GM23338 (cell line): ENCODE measurements around the gene ALG14. TPM values are rescaled to one million over a fixed set of nuclear protein-coding genes. Genes with fewer than 3 reads are reported as not detected.

Source experiments
- ATAC-seq: fragments of 200-7000 bp; cut with Tn5 transposase; 3 replicates; pipeline ENCODE4 v1.9.1; 2020
- DNase-seq: peaks from one replicate; pipeline ENCODE4 v3.0.0-alpha.2; 2015; ENCODE audit warnings: low spot score
- H2AFZ ChIP-seq: fragments of 200-600 bp; sonication (generic); 2 replicates; pipeline ENCODE4 v1.8.0; 2016; ENCODE audit warnings: antibody characterized with exemption, mild to moderate bottlenecking, moderate library complexity
- H3F3A ChIP-seq: fragments of 200-600 bp; sonication (generic); replicated peaks from 2 replicates; pipeline ENCODE4 v1.8.0; 2017; ENCODE audit warnings: antibody characterized with exemption, mixed run types, low read depth
- H3K27ac ChIP-seq: fragments of 200-600 bp; sonication (generic); 2 replicates; pipeline ENCODE4 v1.6.1; 2016; ENCODE audit warnings: low read depth
- H3K27me3 ChIP-seq: fragments of 200-600 bp; sonication (generic); 2 replicates; pipeline ENCODE4 v1.8.0; 2016; ENCODE audit warnings: mild to moderate bottlenecking, mixed run types, moderate library complexity; ENCODE audit not compliant: insufficient read depth
- H3K36me3 ChIP-seq: fragments of 200-600 bp; sonication (generic); 2 replicates; pipeline ENCODE4 v1.8.0; 2016; ENCODE audit warnings: mild to moderate bottlenecking; ENCODE audit not compliant: insufficient read depth
- H3K4me1 ChIP-seq: fragments of 200-600 bp; sonication (generic); 2 replicates; pipeline ENCODE4 v1.8.0; 2016; ENCODE audit warnings: mild to moderate bottlenecking, moderate library complexity; ENCODE audit not compliant: insufficient read depth
- H3K4me2 ChIP-seq: fragments of 200-600 bp; sonication (generic); 2 replicates; pipeline ENCODE4 v1.7.1; 2017; ENCODE audit warnings: mixed run types
- H3K4me3 ChIP-seq: fragments of 200-600 bp; sonication (generic); 2 replicates; pipeline ENCODE4 v1.6.1; 2016; ENCODE audit warnings: mixed run types
- H3K79me2 ChIP-seq: fragments of 200-600 bp; sonication (generic); replicated peaks from 2 replicates; pipeline ENCODE4 v1.8.0; 2017; ENCODE audit warnings: mild to moderate bottlenecking; ENCODE audit not compliant: insufficient read depth
- H3K9me2 ChIP-seq: fragments of 200-600 bp; sonication (generic); 2 replicates; pipeline ENCODE4 v1.8.0; 2017; ENCODE audit not compliant: insufficient read depth
- H4K20me1 ChIP-seq: fragments of 200-600 bp; sonication (generic); replicated peaks from 2 replicates; pipeline ENCODE4 v1.8.0; 2017; ENCODE audit warnings: mild to moderate bottlenecking; ENCODE audit not compliant: insufficient read depth
- H3K27ac Mint-ChIP-seq: 2 replicates; pipeline ENCODE4 v1.8.0; 2020; ENCODE audit warnings: inconsistent platforms, mild to moderate bottlenecking, moderate library complexity, mixed read lengths
- H3K27me3 Mint-ChIP-seq: 3 replicates; pipeline ENCODE4 v1.8.0; 2022; ENCODE audit warnings: low read depth, mild to moderate bottlenecking, moderate library complexity, mixed read lengths, inconsistent platforms; ENCODE audit not compliant: insufficient read depth, poor library complexity
- H3K36me3 Mint-ChIP-seq: 3 replicates; pipeline ENCODE4 v1.8.0; 2021; ENCODE audit warnings: low read depth, mild to moderate bottlenecking, inconsistent platforms, moderate library complexity, mixed read lengths
- H3K4me1 Mint-ChIP-seq: 3 replicates; pipeline ENCODE4 v1.8.0; 2020; ENCODE audit warnings: mild to moderate bottlenecking, inconsistent platforms, mixed read lengths
- H3K4me3 Mint-ChIP-seq: 3 replicates; pipeline ENCODE4 v1.8.0; 2021; ENCODE audit warnings: moderate library complexity, mild to moderate bottlenecking, inconsistent platforms, mixed read lengths
- H3K9me3 Mint-ChIP-seq: 3 replicates; pipeline ENCODE4 v1.8.0; 2020; ENCODE audit warnings: moderate library complexity, mild to moderate bottlenecking, inconsistent platforms, mixed read lengths
- CREB1 ChIP-seq: fragments of 250-450 bp; sonication (Bioruptor Pico); IDR thresholded peaks from 2 replicates; pipeline ENCODE4 v1.5.0; 2020; ENCODE audit warnings: low read depth, mild to moderate bottlenecking, moderate library complexity
- NANOG ChIP-seq: IDR thresholded peaks from 2 replicates; pipeline ENCODE4 v1.6.1; 2016; ENCODE audit warnings: antibody characterized with exemption, borderline replicate concordance
- POLR2AphosphoS5 ChIP-seq: IDR thresholded peaks from 2 replicates; pipeline ENCODE4 v1.6.1; 2016; ENCODE audit warnings: antibody characterized with exemption, low read depth
- REST ChIP-seq: IDR thresholded peaks from one replicate; pipeline ENCODE4 v1.6.1; 2018; ENCODE audit warnings: antibody characterized with exemption; ENCODE audit not compliant: unreplicated experiment
- polyA plus RNA-seq: library from polyadenylated mRNA; unstranded; fragments of >200 nt; fragmentation: Nextera tagmentation; extraction: Ambion mirVana; gene quantifications from 2 replicates; pipeline ENCODE4 v1.2.1, GENCODE V29; 2016
- total RNA-seq: library from RNA; depleted of rRNA; stranded (reverse); fragments of >200 nt; shearing (Covaris generic); gene quantifications from 2 replicates; pipeline ENCODE4 v1.2.3, GENCODE V29; 2014
- TF ChIP-seq, protein P1 (sequence below): fragments of 250-450 bp; sonication (Bioruptor Pico); IDR thresholded peaks from 2 replicates; pipeline ENCODE4 v1.5.0; 2020; ENCODE audit warnings: mild to moderate bottlenecking, moderate library complexity

Gene ALG14
- total and polyA plus RNA-seq, 2 experiments from 2014 or later, result 0.42 to 2.8 TPM

DNA sequence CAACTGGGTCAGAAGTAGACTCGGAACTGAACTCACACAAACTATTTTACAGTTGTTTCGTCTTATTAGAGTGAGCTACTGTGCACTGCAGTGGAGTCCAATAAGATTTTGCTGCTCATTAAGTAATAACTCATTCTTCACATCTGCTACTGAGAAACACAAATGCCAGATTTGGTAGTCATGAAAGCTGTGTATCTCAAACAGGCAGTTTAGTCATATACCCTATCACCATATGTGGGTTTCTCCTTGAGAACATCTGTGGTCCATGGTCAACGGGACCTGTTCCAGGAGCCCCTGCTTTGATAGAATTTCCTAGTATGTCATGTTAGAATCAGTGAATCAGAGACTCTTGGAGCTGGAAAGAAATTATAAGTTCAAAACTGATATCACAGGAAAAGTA, 60.4 kb downstream of the ALG14 start (continued):
- TF ChIP-seq, protein P1, sequence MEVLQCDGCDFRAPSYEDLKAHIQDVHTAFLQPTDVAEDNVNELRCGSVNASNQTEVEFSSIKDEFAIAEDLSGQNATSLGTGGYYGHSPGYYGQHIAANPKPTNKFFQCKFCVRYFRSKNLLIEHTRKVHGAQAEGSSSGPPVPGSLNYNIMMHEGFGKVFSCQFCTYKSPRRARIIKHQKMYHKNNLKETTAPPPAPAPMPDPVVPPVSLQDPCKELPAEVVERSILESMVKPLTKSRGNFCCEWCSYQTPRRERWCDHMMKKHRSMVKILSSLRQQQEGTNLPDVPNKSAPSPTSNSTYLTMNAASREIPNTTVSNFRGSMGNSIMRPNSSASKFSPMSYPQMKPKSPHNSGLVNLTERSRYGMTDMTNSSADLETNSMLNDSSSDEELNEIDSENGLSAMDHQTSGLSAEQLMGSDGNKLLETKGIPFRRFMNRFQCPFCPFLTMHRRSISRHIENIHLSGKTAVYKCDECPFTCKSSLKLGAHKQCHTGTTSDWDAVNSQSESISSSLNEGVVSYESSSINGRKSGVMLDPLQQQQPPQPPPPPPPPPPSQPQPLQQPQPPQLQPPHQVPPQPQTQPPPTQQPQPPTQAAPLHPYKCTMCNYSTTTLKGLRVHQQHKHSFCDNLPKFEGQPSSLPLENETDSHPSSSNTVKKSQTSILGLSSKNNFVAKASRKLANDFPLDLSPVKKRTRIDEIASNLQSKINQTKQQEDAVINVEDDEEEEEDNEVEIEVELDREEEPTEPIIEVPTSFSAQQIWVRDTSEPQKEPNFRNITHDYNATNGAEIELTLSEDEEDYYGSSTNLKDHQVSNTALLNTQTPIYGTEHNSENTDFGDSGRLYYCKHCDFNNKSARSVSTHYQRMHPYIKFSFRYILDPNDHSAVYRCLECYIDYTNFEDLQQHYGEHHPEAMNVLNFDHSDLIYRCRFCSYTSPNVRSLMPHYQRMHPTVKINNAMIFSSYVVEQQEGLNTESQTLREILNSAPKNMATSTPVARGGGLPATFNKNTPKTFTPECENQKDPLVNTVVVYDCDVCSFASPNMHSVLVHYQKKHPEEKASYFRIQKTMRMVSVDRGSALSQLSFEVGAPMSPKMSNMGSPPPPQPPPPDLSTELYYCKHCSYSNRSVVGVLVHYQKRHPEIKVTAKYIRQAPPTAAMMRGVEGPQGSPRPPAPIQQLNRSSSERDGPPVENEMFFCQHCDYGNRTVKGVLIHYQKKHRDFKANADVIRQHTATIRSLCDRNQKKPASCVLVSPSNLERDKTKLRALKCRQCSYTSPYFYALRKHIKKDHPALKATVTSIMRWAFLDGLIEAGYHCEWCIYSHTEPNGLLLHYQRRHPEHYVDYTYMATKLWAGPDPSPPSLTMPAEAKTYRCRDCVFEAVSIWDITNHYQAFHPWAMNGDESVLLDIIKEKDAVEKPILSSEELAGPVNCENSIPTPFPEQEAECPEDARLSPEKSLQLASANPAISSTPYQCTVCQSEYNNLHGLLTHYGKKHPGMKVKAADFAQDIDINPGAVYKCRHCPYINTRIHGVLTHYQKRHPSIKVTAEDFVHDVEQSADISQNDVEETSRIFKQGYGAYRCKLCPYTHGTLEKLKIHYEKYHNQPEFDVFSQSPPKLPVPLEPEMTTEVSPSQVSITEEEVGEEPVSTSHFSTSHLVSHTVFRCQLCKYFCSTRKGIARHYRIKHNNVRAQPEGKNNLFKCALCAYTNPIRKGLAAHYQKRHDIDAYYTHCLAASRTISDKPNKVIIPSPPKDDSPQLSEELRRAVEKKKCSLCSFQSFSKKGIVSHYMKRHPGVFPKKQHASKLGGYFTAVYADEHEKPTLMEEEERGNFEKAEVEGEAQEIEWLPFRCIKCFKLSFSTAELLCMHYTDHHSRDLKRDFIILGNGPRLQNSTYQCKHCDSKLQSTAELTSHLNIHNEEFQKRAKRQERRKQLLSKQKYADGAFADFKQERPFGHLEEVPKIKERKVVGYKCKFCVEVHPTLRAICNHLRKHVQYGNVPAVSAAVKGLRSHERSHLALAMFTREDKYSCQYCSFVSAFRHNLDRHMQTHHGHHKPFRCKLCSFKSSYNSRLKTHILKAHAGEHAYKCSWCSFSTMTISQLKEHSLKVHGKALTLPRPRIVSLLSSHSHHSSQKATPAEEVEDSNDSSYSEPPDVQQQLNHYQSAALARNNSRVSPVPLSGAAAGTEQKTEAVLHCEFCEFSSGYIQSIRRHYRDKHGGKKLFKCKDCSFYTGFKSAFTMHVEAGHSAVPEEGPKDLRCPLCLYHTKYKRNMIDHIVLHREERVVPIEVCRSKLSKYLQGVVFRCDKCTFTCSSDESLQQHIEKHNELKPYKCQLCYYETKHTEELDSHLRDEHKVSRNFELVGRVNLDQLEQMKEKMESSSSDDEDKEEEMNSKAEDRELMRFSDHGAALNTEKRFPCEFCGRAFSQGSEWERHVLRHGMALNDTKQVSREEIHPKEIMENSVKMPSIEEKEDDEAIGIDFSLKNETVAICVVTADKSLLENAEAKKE (CRISPR knock-in tag), result no peak
- no peak for TF ChIP-seq NANOG

GRCh38 chr1:95010158-95010557, 62.6 kb downstream of the ALG14 start:
- Histone ChIP-seq H3K79me2 (no peaks in the 10 kb centered on the region), H4K20me1 (no peaks in the 10 kb centered on the region), H2AFZ (no peak overlapping the region), H3K4me2 (no peak overlapping the region), H3F3A (no peaks in the 10 kb centered on the region), H3K4me1 (no peaks in the 10 kb centered on the region), H3K27me3 (no peaks in the 10 kb centered on the region), H3K27ac (no peak overlapping the region), H3K4me3 (no peak overlapping the region), H3K9me2 (no peaks in the 10 kb centered on the region), H3K36me3 (no peaks in the 10 kb centered on the region)
- Mint-ChIP-seq H3K9me3 (no peaks in the 10 kb centered on the region), H3K27ac (no peak overlapping the region), H3K36me3 (no peaks in the 10 kb centered on the region), H3K4me3 (no peak overlapping the region), H3K4me1 (no peaks in the 10 kb centered on the region; the same call in 1 of the 3 replicates), H3K27me3 (no peaks in the 10 kb centered on the region)
- DNase-seq (no peak), ATAC-seq (no peak)
- no peak for TF ChIP-seq POLR2AphosphoS5
- no peak for TF ChIP-seq CREB1 (CRISPR knock-in tag)
- no peak for TF ChIP-seq REST
